Gastroesophageal sphincter (tissue), 3 donors: Measurements from ENCODE around the gene FLNA.

Experiments
- CTCF ChIP-seq, 4 experiments: fragments of 200-600 bp in 2 of 4; fragments of 450-650 bp in 2 of 4; sonication (generic) in 1 of 4; IDR thresholded peaks; one replicate each; pipeline ENCODE4 v1.5.1; 2017 to 2019; ENCODE audit warnings: antibody characterized with exemption in 4 of 4, mild to moderate bottlenecking in 2 of 4, moderate library complexity in 2 of 4
- POLR2A ChIP-seq, 2 donors: fragments of 450-650 bp; IDR thresholded peaks; one replicate each; pipeline ENCODE4 v1.6.1; 2017; ENCODE audit warnings: antibody characterized with exemption in 2 of 2, mild to moderate bottlenecking in 2 of 2, moderate library complexity in 1 of 2

- no peak for TF ChIP-seq CTCF (IDR thresholded peaks at IDR 0.05)
- no peak for TF ChIP-seq POLR2A (IDR thresholded peaks at IDR 0.05)
Observed at GRCh38 chrX:154348646-154349358, 25.6 kb downstream of the FLNA start.
